Smooth muscle cell (in vitro differentiated cells): ENCODE results near the gene RTKN. TPM values are rescaled to one million over a fixed set of nuclear protein-coding genes. Genes with fewer than 3 reads are reported as not detected.

Experiments
- DNase-seq: peaks from one replicate; lab custom pipeline; 2025; ENCODE audit not compliant: unreplicated experiment; lab: John Stamatoyannopoulos, UW
- H2AFZ ChIP-seq: fragments of 200-600 bp; sonication (generic); 2 replicates; pipeline ENCODE4 v1.6.0; 2016; ENCODE audit warnings: antibody characterized with exemption, low read depth, mild to moderate bottlenecking
- H3F3A ChIP-seq: fragments of 200-600 bp; sonication (generic); 2 replicates; pipeline ENCODE4 v1.6.0; 2017; ENCODE audit warnings: antibody characterized with exemption, low read depth
- H3K27ac ChIP-seq: fragments of 200-600 bp; sonication (generic); 2 replicates; pipeline ENCODE4 v1.5.1; 2016; ENCODE audit warnings: low read depth, mild to moderate bottlenecking
- H3K27me3 ChIP-seq: fragments of 200-600 bp; sonication (generic); 2 replicates; pipeline ENCODE4 v1.6.1; 2016; ENCODE audit warnings: low read depth, mild to moderate bottlenecking
- H3K36me3 ChIP-seq: fragments of 200-600 bp; sonication (generic); 2 replicates; pipeline ENCODE4 v1.5.1; 2016; ENCODE audit warnings: low read depth
- H3K4me1 ChIP-seq: fragments of 200-600 bp; sonication (generic); 2 replicates; pipeline ENCODE4 v1.5.1; 2016; ENCODE audit warnings: low read depth
- H3K4me2 ChIP-seq: fragments of 200-600 bp; sonication (generic); 2 replicates; pipeline ENCODE4 v1.6.0; 2016; ENCODE audit warnings: mild to moderate bottlenecking
- H3K4me3 ChIP-seq: fragments of 200-600 bp; sonication (generic); 2 replicates; pipeline ENCODE4 v1.5.1; 2016; ENCODE audit warnings: mild to moderate bottlenecking
- H3K79me2 ChIP-seq: fragments of 200-600 bp; sonication (generic); 2 replicates; pipeline ENCODE4 v1.6.0; 2016; ENCODE audit warnings: low read depth, mild to moderate bottlenecking
- H3K9ac ChIP-seq: fragments of 200-600 bp; sonication (generic); 2 replicates; pipeline ENCODE4 v1.6.0; 2016; ENCODE audit warnings: low read depth
- H3K9me3 ChIP-seq: fragments of 200-600 bp; sonication (generic); replicated peaks from 2 replicates; pipeline ENCODE4 v1.5.1; 2016; ENCODE audit warnings: low read depth
- H4K20me1 ChIP-seq: fragments of 200-600 bp; sonication (generic); 2 replicates; pipeline ENCODE4 v1.6.0; 2016; ENCODE audit warnings: low read depth
- CTCF ChIP-seq: fragments of 200-600 bp; sonication (generic); IDR thresholded peaks from 2 replicates; pipeline ENCODE4 v1.5.1; 2017; ENCODE audit warnings: borderline replicate concordance, mild to moderate bottlenecking, antibody characterized with exemption; ENCODE audit not compliant: insufficient read depth, poor library complexity, severe bottlenecking
- WGBS: methylation state at CpG from one replicate; pipeline ENCODE4 v1.1.7; 2016; ENCODE audit warnings: low lambda C conversion rate; 5-methylcytosine and 5-hydroxymethylcytosine counted together
- polyA plus RNA-seq: library from polyadenylated mRNA; unstranded; fragments of >200 nt; fragmentation: Nextera tagmentation; extraction: Ambion mirVana; gene quantifications from 2 replicates; pipeline ENCODE4 v1.2.1, GENCODE V29; 2016
- total RNA-seq: library from RNA; depleted of rRNA; stranded (reverse); fragments of >200 nt; gene quantifications from 2 replicates; pipeline ENCODE4 v1.2.3, GENCODE V29; 2014

RTKN gene
- total and polyA plus RNA-seq, 2 experiments from 2014 or later = 31.4 to 60.5 TPM

- H3K27me3 ChIP-seq = no peaks in the 10 kb centered on the region
- H4K20me1 ChIP-seq = peaks cover 84% of the 10 kb centered on the region
- DNase-seq = no peak
- H3K9me3 ChIP-seq = no peaks in the 10 kb centered on the region
- no peak overlapping the region for H2AFZ ChIP-seq
- H3K27ac ChIP-seq = peak overlapping the region; percentile 46
- H3K4me3 ChIP-seq = no peak overlapping the region
- H3F3A ChIP-seq = peaks cover 2% of the 10 kb centered on the region
- peaks cover 15% of the 10 kb centered on the region for H3K4me1 ChIP-seq
- no peak for TF ChIP-seq CTCF
- no peak overlapping the region for H3K9ac ChIP-seq
- 71% methylated on average over 1 of the region's 1 CpG for WGBS
- peak overlapping the region; percentile 5 for H3K4me2 ChIP-seq
- H3K79me2 ChIP-seq = peaks cover 90% of the 10 kb centered on the region
- no peaks in the 10 kb centered on the region for H3K36me3 ChIP-seq
Measured at GRCh38 chr2:74387346-74387745, 54.4 kb downstream of the RTKN start.

GRCh38 chr2:74385396-74385795, 56.3 kb downstream of the RTKN start:
- peaks cover 97% of the 10 kb centered on the region for H3K79me2 ChIP-seq
- TF ChIP-seq CTCF = no peak
- DNase-seq = no peak
- 87% methylated on average over 8 of the region's 8 CpGs for WGBS
- peaks cover 18% of the 10 kb centered on the region for H3K4me1 ChIP-seq
- H3K9me3 ChIP-seq = no peaks in the 10 kb centered on the region
- H3K36me3 ChIP-seq = no peaks in the 10 kb centered on the region
- H3K27ac ChIP-seq = no peak overlapping the region
- H3F3A ChIP-seq = peaks cover 2% of the 10 kb centered on the region
- peaks cover 97% of the 10 kb centered on the region for H4K20me1 ChIP-seq
- no peak overlapping the region for H2AFZ ChIP-seq
- no peak overlapping the region for H3K9ac ChIP-seq
- no peak overlapping the region for H3K4me3 ChIP-seq
- H3K4me2 ChIP-seq = no peak overlapping the region
- no peaks in the 10 kb centered on the region for H3K27me3 ChIP-seq

GRCh38 chr2:74384051-74384450, 57.7 kb downstream of the RTKN start:
- 95% methylated on average over 3 of the region's 3 CpGs for WGBS
- Histone ChIP-seq H4K20me1 (peaks cover 97% of the 10 kb centered on the region), H3K9ac (no peak overlapping the region), H3K4me3 (no peak overlapping the region), H3K79me2 (peaks cover 96% of the 10 kb centered on the region), H3K27me3 (no peaks in the 10 kb centered on the region), H3K9me3 (no peaks in the 10 kb centered on the region), H3K4me1 (peaks cover 21% of the 10 kb centered on the region), H3K36me3 (no peaks in the 10 kb centered on the region), H2AFZ (no peak overlapping the region), H3K4me2 (no peak overlapping the region), H3F3A (peaks cover 2% of the 10 kb centered on the region), H3K27ac (no peak overlapping the region)
- TF ChIP-seq CTCF = no peak
- no peak for DNase-seq

- no peak overlapping the region for H3K9ac ChIP-seq
- H3K4me2 ChIP-seq = no peak overlapping the region
- 94% methylated on average over 1 of the region's 1 CpG for WGBS
- H2AFZ ChIP-seq = no peak overlapping the region
- H3K36me3 ChIP-seq = no peaks in the 10 kb centered on the region
- H3K4me3 ChIP-seq = no peak overlapping the region
- peaks cover 96% of the 10 kb centered on the region for H3K79me2 ChIP-seq
- no peaks in the 10 kb centered on the region for H3K27me3 ChIP-seq
- TF ChIP-seq CTCF = no peak
- peaks cover 23% of the 10 kb centered on the region for H3K4me1 ChIP-seq
- H4K20me1 ChIP-seq = peaks cover 97% of the 10 kb centered on the region
- no peaks in the 10 kb centered on the region for H3K9me3 ChIP-seq
- no peak overlapping the region for H3K27ac ChIP-seq
- peaks cover 2% of the 10 kb centered on the region for H3F3A ChIP-seq
- DNase-seq = no peak
Measured at GRCh38 chr2:74383254-74383653, 58.5 kb downstream of the RTKN start.
